HEK293 (cell line): ENCODE results near the gene MGA.

Experiments
- ZFP41 ChIP-seq: fragments of 450-650 bp; formaldehyde crosslinking; IDR thresholded peaks from 2 replicates; pipeline ENCODE4 v1.5.1; 2016; ENCODE audit warnings: missing biosample characterization, missing genetic modification characterization, borderline replicate concordance
- ZSCAN23 ChIP-seq: fragments of 450-650 bp; formaldehyde crosslinking; IDR thresholded peaks from 2 replicates; pipeline ENCODE4 v1.5.1; 2016; ENCODE audit warnings: missing biosample characterization, missing genetic modification characterization
- TF ChIP-seq, protein P1 (sequence below): fragments of 450-650 bp; formaldehyde crosslinking; IDR thresholded peaks from 2 replicates; pipeline ENCODE4 v1.5.1; 2016; ENCODE audit warnings: missing biosample characterization, missing genetic modification characterization
- TF ChIP-seq, protein P2 (sequence below): fragments of 450-650 bp; formaldehyde crosslinking; IDR thresholded peaks from 2 replicates; pipeline ENCODE4 v1.5.1; 2016; ENCODE audit warnings: missing biosample characterization, missing genetic modification characterization, low read depth

DNA sequence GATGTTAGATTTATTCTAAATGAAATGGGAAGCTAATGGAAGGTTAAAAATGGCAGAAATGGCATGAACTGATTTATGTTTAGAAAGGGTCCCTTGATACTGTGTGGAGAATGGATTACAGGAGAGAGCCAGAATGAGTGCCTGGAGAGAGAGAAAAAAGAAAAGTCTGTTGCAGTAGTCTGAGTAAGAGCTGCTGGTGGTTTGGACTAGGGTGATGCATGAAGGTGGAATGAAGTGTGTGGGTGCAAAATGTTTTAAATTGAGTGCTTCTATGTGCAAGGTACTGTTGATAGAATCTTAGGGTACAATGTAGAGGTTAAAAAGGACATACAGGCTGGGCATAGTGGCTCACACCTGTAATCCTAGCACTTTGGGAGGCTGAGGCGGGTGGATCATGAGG is 11.4 kb upstream of the MGA start:
- TF ChIP-seq, protein P1, sequence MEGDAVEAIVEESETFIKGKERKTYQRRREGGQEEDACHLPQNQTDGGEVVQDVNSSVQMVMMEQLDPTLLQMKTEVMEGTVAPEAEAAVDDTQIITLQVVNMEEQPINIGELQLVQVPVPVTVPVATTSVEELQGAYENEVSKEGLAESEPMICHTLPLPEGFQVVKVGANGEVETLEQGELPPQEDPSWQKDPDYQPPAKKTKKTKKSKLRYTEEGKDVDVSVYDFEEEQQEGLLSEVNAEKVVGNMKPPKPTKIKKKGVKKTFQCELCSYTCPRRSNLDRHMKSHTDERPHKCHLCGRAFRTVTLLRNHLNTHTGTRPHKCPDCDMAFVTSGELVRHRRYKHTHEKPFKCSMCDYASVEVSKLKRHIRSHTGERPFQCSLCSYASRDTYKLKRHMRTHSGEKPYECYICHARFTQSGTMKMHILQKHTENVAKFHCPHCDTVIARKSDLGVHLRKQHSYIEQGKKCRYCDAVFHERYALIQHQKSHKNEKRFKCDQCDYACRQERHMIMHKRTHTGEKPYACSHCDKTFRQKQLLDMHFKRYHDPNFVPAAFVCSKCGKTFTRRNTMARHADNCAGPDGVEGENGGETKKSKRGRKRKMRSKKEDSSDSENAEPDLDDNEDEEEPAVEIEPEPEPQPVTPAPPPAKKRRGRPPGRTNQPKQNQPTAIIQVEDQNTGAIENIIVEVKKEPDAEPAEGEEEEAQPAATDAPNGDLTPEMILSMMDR, result no peak
- TF ChIP-seq ZSCAN23 (tag by site-specific recombination), result no peak
- no peak for TF ChIP-seq ZFP41 (tag by site-specific recombination)
- TF ChIP-seq, protein P2, sequence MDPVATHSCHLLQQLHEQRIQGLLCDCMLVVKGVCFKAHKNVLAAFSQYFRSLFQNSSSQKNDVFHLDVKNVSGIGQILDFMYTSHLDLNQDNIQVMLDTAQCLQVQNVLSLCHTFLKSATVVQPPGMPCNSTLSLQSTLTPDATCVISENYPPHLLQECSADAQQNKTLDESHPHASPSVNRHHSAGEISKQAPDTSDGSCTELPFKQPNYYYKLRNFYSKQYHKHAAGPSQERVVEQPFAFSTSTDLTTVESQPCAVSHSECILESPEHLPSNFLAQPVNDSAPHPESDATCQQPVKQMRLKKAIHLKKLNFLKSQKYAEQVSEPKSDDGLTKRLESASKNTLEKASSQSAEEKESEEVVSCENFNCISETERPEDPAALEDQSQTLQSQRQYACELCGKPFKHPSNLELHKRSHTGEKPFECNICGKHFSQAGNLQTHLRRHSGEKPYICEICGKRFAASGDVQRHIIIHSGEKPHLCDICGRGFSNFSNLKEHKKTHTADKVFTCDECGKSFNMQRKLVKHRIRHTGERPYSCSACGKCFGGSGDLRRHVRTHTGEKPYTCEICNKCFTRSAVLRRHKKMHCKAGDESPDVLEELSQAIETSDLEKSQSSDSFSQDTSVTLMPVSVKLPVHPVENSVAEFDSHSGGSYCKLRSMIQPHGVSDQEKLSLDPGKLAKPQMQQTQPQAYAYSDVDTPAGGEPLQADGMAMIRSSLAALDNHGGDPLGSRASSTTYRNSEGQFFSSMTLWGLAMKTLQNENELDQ (tag by site-specific recombination), result no peak
